NCI-H1436 (cell line): Measurements from ENCODE around the gene NACC2.

Experiments used
- DNase-seq: peaks from one replicate; lab custom pipeline; 2025; lab: John Stamatoyannopoulos, UW

The NACC2 gene

GRCh38 chr9:136092741-136093140 lies 2.3 kb downstream of the NACC2 start:
- no peak for DNase-seq

GRCh38 chr9:136092353-136092650 lies 2.8 kb downstream of the NACC2 start:
- DNase-seq = no peak

GRCh38 chr9:136091582-136092352 lies 3.3 kb downstream of the NACC2 start:
- no peak for DNase-seq

- DNase-seq = no peak
Measured at GRCh38 chr9:136090768-136091581, 4.1 kb downstream of the NACC2 start.

GRCh38 chr9:136090056-136090735 lies 4.9 kb downstream of the NACC2 start:
- DNase-seq = no peak

- DNase-seq = no peak
Measured at GRCh38 chr9:136089697-136090045, 5.4 kb downstream of the NACC2 start.

- no peak for DNase-seq
Measured at GRCh38 chr9:136088939-136089696, 6.0 kb downstream of the NACC2 start.

GRCh38 chr9:136088481-136088938 lies 6.6 kb downstream of the NACC2 start:
- DNase-seq = no peak

GRCh38 chr9:136087741-136088480 lies 7.2 kb downstream of the NACC2 start:
- no peak for DNase-seq

- DNase-seq = no peak
Measured at GRCh38 chr9:136086951-136087740, 7.9 kb downstream of the NACC2 start.

GRCh38 chr9:136086213-136086881 lies 8.7 kb downstream of the NACC2 start:
- no peak for DNase-seq

GRCh38 chr9:136085815-136086212 lies 9.3 kb downstream of the NACC2 start:
- no peak for DNase-seq

- no peak for DNase-seq
Measured at GRCh38 chr9:136084063-136084944, 10.8 kb downstream of the NACC2 start.

- no peak for DNase-seq
Measured at GRCh38 chr9:136083558-136084062, 11.5 kb downstream of the NACC2 start.

GRCh38 chr9:136082496-136083361 lies 12.4 kb downstream of the NACC2 start:
- no peak for DNase-seq

- no peak for DNase-seq
Measured at GRCh38 chr9:136081826-136082495, 13.1 kb downstream of the NACC2 start.

- DNase-seq = peak; percentile 33
Measured at GRCh38 chr9:136081113-136081825, 13.8 kb downstream of the NACC2 start.
